PC-9 (cell line): ENCODE data around the gene SLC44A3. TPM values are rescaled to one million over a fixed set of nuclear protein-coding genes. Genes with fewer than 3 reads are reported as not detected.

Experiments used
- BruUV-seq: library from RNA; stranded (reverse); fragments of 400-500 nt; replicated peaks from 2 replicates; lab custom pipeline; 2021; lab: Mats Ljungman, UMichigan
- CTCF ChIA-PET: fragments of 300-600 bp; sonication (Branson Sonifier 250); formaldehyde crosslinking; loops from one replicate; lab custom pipeline; 2022; ENCODE audit warnings: antibody characterized with exemption; lab: Charles Lee
- POLR2A ChIA-PET: fragments of 300-600 bp; sonication (Branson Sonifier 250); formaldehyde crosslinking; loops from one replicate; lab custom pipeline; 2022; ENCODE audit warnings: antibody characterized with exemption; ENCODE audit not compliant: unreplicated experiment; lab: Charles Lee
- DNase-seq, 2 experiments: peaks; one replicate each; pipeline versions ENCODE4 v3.0.0 to v3.0.0-alpha.2; 2015 to 2022; ENCODE audit warnings: mixed read lengths in 1 of 2
- H2AFZ ChIP-seq: fragments of 200-600 bp; sonication (generic); 2 replicates; pipeline ENCODE4 v1.8.1; 2017; ENCODE audit warnings: antibody characterized with exemption
- H3F3A ChIP-seq: fragments of 200-600 bp; sonication (generic); 2 replicates; pipeline ENCODE4 v1.8.1; 2017; ENCODE audit warnings: antibody characterized with exemption, mild to moderate bottlenecking, low read depth; ENCODE audit not compliant: insufficient read depth
- H3K27ac ChIP-seq: fragments of 200-600 bp; sonication (generic); 2 replicates; pipeline ENCODE4 v1.6.1; 2016; ENCODE audit warnings: mixed run types
- H3K27me3 ChIP-seq: fragments of 200-600 bp; sonication (generic); 2 replicates; pipeline ENCODE4 v1.6.1; 2016; ENCODE audit warnings: low read depth, mixed run types; ENCODE audit not compliant: insufficient read depth
- H3K36me3 ChIP-seq: fragments of 200-600 bp; sonication (generic); 2 replicates; pipeline ENCODE4 v1.6.1; 2016; ENCODE audit warnings: low read depth, mixed run types
- H3K4me1 ChIP-seq: fragments of 200-600 bp; sonication (generic); replicated peaks from 2 replicates; pipeline ENCODE4 v1.6.1; 2016; ENCODE audit warnings: mixed run types; ENCODE audit not compliant: insufficient read depth
- H3K4me2 ChIP-seq: fragments of 200-600 bp; sonication (generic); 2 replicates; pipeline ENCODE4 v1.6.1; 2017; ENCODE audit warnings: mixed run types
- H3K4me3 ChIP-seq: fragments of 200-600 bp; sonication (generic); 2 replicates; pipeline ENCODE4 v1.6.1; 2016; ENCODE audit warnings: mixed run types
- H3K79me2 ChIP-seq: fragments of 200-600 bp; sonication (generic); 2 replicates; pipeline ENCODE4 v1.6.1; 2017; ENCODE audit warnings: low read depth, mixed run types
- H3K9me2 ChIP-seq: fragments of 200-600 bp; sonication (generic); 2 replicates; pipeline ENCODE4 v1.8.1; 2017; ENCODE audit warnings: mild to moderate bottlenecking; ENCODE audit not compliant: insufficient read depth
- H3K9me3 ChIP-seq: fragments of 200-600 bp; sonication (generic); 2 replicates; pipeline ENCODE4 v1.8.1; 2016; ENCODE audit warnings: low read depth; ENCODE audit not compliant: insufficient read depth
- H4K20me1 ChIP-seq: fragments of 200-600 bp; sonication (generic); 2 replicates; pipeline ENCODE4 v1.8.1; 2017; ENCODE audit not compliant: insufficient read depth
- CTCF ChIP-seq: fragments of 200-600 bp; sonication (generic); conservative IDR thresholded peaks from 2 replicates; pipeline ENCODE4 v1.6.1; 2017; ENCODE audit warnings: mixed run types, antibody characterized with exemption, mild to moderate bottlenecking, moderate library complexity
- EZH2 ChIP-seq: fragments of 200-600 bp; sonication (generic); IDR thresholded peaks from 2 replicates; pipeline ENCODE4 v1.8.0; 2017; ENCODE audit warnings: antibody characterized with exemption, low read depth
- intact Hi-C: fragments of 100-400 bp; cut with micrococcal nuclease; formaldehyde crosslinking; loops from one replicate; pipeline ENCODE4 v1.10.0; 2022; ENCODE audit not compliant: unreplicated experiment
- total RNA-seq: library from RNA; stranded (reverse); gene quantifications from 2 replicates; pipeline ENCODE4 v1.2.3, GENCODE V29; 2021

SLC44A3 gene
- total RNA-seq, 1 experiment from 2014 or later, result 17.5 TPM

GRCh38 chr1:94875794-94876193, 55.6 kb downstream of the SLC44A3 start:
- H3K36me3 ChIP-seq, result no peaks in the 10 kb centered on the region
- TF ChIP-seq CTCF (no peak), EZH2 (no peak)
- H3K4me2 ChIP-seq, result no peak overlapping the region

GRCh38 chr1:94876362-94876761, 56.2 kb downstream of the SLC44A3 start:
- Histone ChIP-seq H3K79me2 (no peaks in the 10 kb centered on the region), H3K9me2 (no peaks in the 10 kb centered on the region), H3K36me3 (no peaks in the 10 kb centered on the region), H3K27me3 (no peaks in the 10 kb centered on the region), H2AFZ (no peak overlapping the region), H3K9me3 (peaks cover 5% of the 10 kb centered on the region; the same call in 1 of the 2 replicates), H3K4me2 (no peak overlapping the region), H3F3A (no peaks in the 10 kb centered on the region), H4K20me1 (no peaks in the 10 kb centered on the region), H3K4me1 (no peaks in the 10 kb centered on the region), H3K27ac (no peak overlapping the region), H3K4me3 (no peak overlapping the region)
- ChIA-PET POLR2A (interaction anchor here (0.6 kb wide), 1 partner anchor 12 kb away, joined by 4 read pairs; no protein-coding TSS in a partner anchor), CTCF (no interaction called here)
- TF ChIP-seq CTCF, result no peak
- TF ChIP-seq EZH2, result no peak
- DNase-seq, result no peak
- intact Hi-C loops, result no loop called here
- no TSS peak for BruUV-seq

More at GRCh38 chr1:94875794-94876193, 55.6 kb downstream of the SLC44A3 start:
- no peaks in the 10 kb centered on the region for H3K27me3 ChIP-seq
- no peak overlapping the region for H3K27ac ChIP-seq
- no peak overlapping the region for H3K4me3 ChIP-seq
- no peaks in the 10 kb centered on the region for H4K20me1 ChIP-seq
- POLR2A ChIA-PET, result no interaction called here
- no peak for DNase-seq
- no peaks in the 10 kb centered on the region for H3K9me2 ChIP-seq
- peaks cover 5% of the 10 kb centered on the region; the same call in 1 of the 2 replicates for H3K9me3 ChIP-seq
- CTCF ChIA-PET, result no interaction called here
- intact Hi-C loops, result no loop called here
- no peaks in the 10 kb centered on the region for H3K79me2 ChIP-seq
- H3K4me1 ChIP-seq, result no peaks in the 10 kb centered on the region
- BruUV-seq, result no TSS peak
- H2AFZ ChIP-seq, result no peak overlapping the region
- H3F3A ChIP-seq, result no peaks in the 10 kb centered on the region

- CTCF ChIA-PET, result no interaction called here
Observed at GRCh38 chr1:94878329-94878728, 58.2 kb downstream of the SLC44A3 start.

More at GRCh38 chr1:94878329-94878728, 58.2 kb downstream of the SLC44A3 start:
- H3K27me3 ChIP-seq, result no peaks in the 10 kb centered on the region
- no peak overlapping the region for H2AFZ ChIP-seq
- DNase-seq, result no peak
- TF ChIP-seq CTCF, result no peak
- TF ChIP-seq EZH2, result no peak
- no peaks in the 10 kb centered on the region for H3K9me2 ChIP-seq
- no peak overlapping the region for H3K4me3 ChIP-seq
- H3K36me3 ChIP-seq, result no peaks in the 10 kb centered on the region
- intact Hi-C loops, result no loop called here
- no peaks in the 10 kb centered on the region for H4K20me1 ChIP-seq
- no peak overlapping the region for H3K27ac ChIP-seq
- POLR2A ChIA-PET, result no interaction called here
- H3K4me1 ChIP-seq, result no peaks in the 10 kb centered on the region
- peaks cover 5% of the 10 kb centered on the region; the same call in 1 of the 2 replicates for H3K9me3 ChIP-seq
- H3F3A ChIP-seq, result no peaks in the 10 kb centered on the region
- no peak overlapping the region for H3K4me2 ChIP-seq
- H3K79me2 ChIP-seq, result no peaks in the 10 kb centered on the region
- no TSS peak for BruUV-seq
